SU-DHL-6 (cell line): Measurements from ENCODE around the gene CCM2.

ENCODE experiments used
- CTCF ChIP-seq: fragments of 200-600 bp; sonication (generic); IDR thresholded peaks from one replicate; pipeline ENCODE4 v1.5.1; 2017; ENCODE audit warnings: antibody characterized with exemption, mild to moderate bottlenecking, low read length, moderate library complexity; ENCODE audit not compliant: insufficient read depth, poor library complexity, severe bottlenecking
- EZH2phosphoT487 ChIP-seq: fragments of 200-600 bp; sonication (generic), shearing (Covaris generic); conservative IDR thresholded peaks from 2 replicates; pipeline ENCODE4 v1.6.1; 2018; ENCODE audit warnings: mild to moderate bottlenecking, antibody characterized with exemption, low read length, moderate library complexity, mixed read lengths

GRCh38 chr7:44986218-44987053 lies 13.6 kb upstream of the CCM2 start:
- TF ChIP-seq EZH2phosphoT487: no peak
- no peak for TF ChIP-seq CTCF
